HG03571 (cell line): Measurements from ENCODE around the gene UBTF.

Experiments used
- ATAC-seq: cut with Tn5 transposase; IDR thresholded peaks from one replicate; pipeline ENCODE4 v1.9.1; 2021; ENCODE audit not compliant: unreplicated experiment

The UBTF gene

GRCh38 chr17:44214230-44214494 lies 5.3 kb downstream of the UBTF start:
- ATAC-seq = no peak

GRCh38 chr17:44213403-44214229 lies 5.9 kb downstream of the UBTF start:
- ATAC-seq = no peak

GRCh38 chr17:44212507-44213402 lies 6.7 kb downstream of the UBTF start:
- no peak for ATAC-seq

- no peak for ATAC-seq
These were observed 7.9 kb downstream of the UBTF start for GRCh38 chr17:44211281-44212265.

- ATAC-seq = peak; percentile 68
These were observed 8.9 kb downstream of the UBTF start for GRCh38 chr17:44210342-44211192.

- ATAC-seq = peak; percentile 9
These were observed 9.6 kb downstream of the UBTF start for GRCh38 chr17:44209786-44210341.

- ATAC-seq = no peak
These were observed 11.7 kb downstream of the UBTF start for GRCh38 chr17:44207743-44208142.

- ATAC-seq = no peak
These were observed 12.2 kb downstream of the UBTF start for GRCh38 chr17:44207319-44207718.

GRCh38 chr17:44206825-44207155 lies 12.7 kb downstream of the UBTF start:
- no peak for ATAC-seq

GRCh38 chr17:44205962-44206824 lies 13.3 kb downstream of the UBTF start:
- ATAC-seq = no peak

GRCh38 chr17:44204441-44204882 lies 15.0 kb downstream of the UBTF start:
- ATAC-seq = no peak

- no peak for ATAC-seq
These were observed 15.6 kb downstream of the UBTF start for GRCh38 chr17:44203731-44204440.

- ATAC-seq = no peak
These were observed 16.7 kb downstream of the UBTF start for GRCh38 chr17:44202756-44203155.

GRCh38 chr17:44200478-44201155 lies 18.9 kb downstream of the UBTF start:
- no peak for ATAC-seq

- peak; percentile 62 for ATAC-seq
These were observed 19.7 kb downstream of the UBTF start, which contains the start of gene ATXN7L3 for GRCh38 chr17:44199553-44200477. ATXN7L3 (minus strand) TSS chr17:44199884; CDS start chr17:44198070, 1,814 bp downstream.

- peak; percentile 10 for ATAC-seq
These were observed 20.5 kb downstream of the UBTF start for GRCh38 chr17:44198721-44199552.
